ENCODE data around the gene TMEM92. TPM values are rescaled to one million over a fixed set of nuclear protein-coding genes. Genes with fewer than 3 reads are reported as not detected.
"Not testable (repeated sequence)": the region's sequence is repeated elsewhere in the genome, so short reads cannot be mapped to it uniquely, and the experiment has no call there.

TMEM92 gene
- polyA plus RNA-seq, 3 donors = 1.9 to 3.2 (median 3.2) TPM

- DNase-seq = no peak
Measured at GRCh38 chr17:50261051-50261915, 13.0 kb upstream of the TMEM92 start.

GRCh38 chr17:50262001-50262794, 12.1 kb upstream of the TMEM92 start:
- no peak for DNase-seq

- no peak for DNase-seq
Measured at GRCh38 chr17:50263331-50264262, 10.7 kb upstream of the TMEM92 start.

GRCh38 chr17:50264263-50265113, 9.8 kb upstream of the TMEM92 start:
- no peak for DNase-seq

GRCh38 chr17:50265212-50265611, 9.1 kb upstream of the TMEM92 start:
- DNase-seq = no peak

GRCh38 chr17:50265690-50266315, 8.5 kb upstream of the TMEM92 start:
- no peak for DNase-seq

GRCh38 chr17:50266384-50267073, 7.7 kb upstream of the TMEM92 start:
- no peak for DNase-seq

GRCh38 chr17:50267074-50267841, 7.0 kb upstream of the TMEM92 start:
- DNase-seq = no peak

- no peak for DNase-seq
Measured at GRCh38 chr17:50268026-50268425, 6.2 kb upstream of the TMEM92 start.

GRCh38 chr17:50268743-50269275, 5.5 kb upstream of the TMEM92 start:
- DNase-seq = no peak

- DNase-seq = no peak
Measured at GRCh38 chr17:50269477-50270434, 4.5 kb upstream of the TMEM92 start.

- no peak for DNase-seq
Measured at GRCh38 chr17:50270435-50271362, 3.6 kb upstream of the TMEM92 start.

- not testable (repeated sequence) for DNase-seq
Measured at GRCh38 chr17:50271363-50271750, 2.9 kb upstream of the TMEM92 start.

GRCh38 chr17:50272246-50272645, 2.0 kb upstream of the TMEM92 start:
- DNase-seq = no peak

GRCh38 chr17:50272711-50273653, 1.3 kb upstream of the TMEM92 start:
- DNase-seq = no peak
